GM18511 (cell line): ENCODE data around the gene RAB44.

Source experiments
- ATAC-seq: cut with Tn5 transposase; IDR thresholded peaks from one replicate; pipeline ENCODE4 v1.9.1; 2021; ENCODE audit warnings: mild to moderate bottlenecking, moderate library complexity; ENCODE audit not compliant: unreplicated experiment

Gene RAB44

GRCh38 chr6:36730424-36731380 lies 33.1 kb downstream of the RAB44 start:
- ATAC-seq: no peak

GRCh38 chr6:36731622-36732310 lies 34.1 kb downstream of the RAB44 start:
- no peak for ATAC-seq

GRCh38 chr6:36733300-36733699 lies 35.7 kb downstream of the RAB44 start:
- no peak for ATAC-seq

- ATAC-seq: no peak
These were observed 36.9 kb downstream of the RAB44 start for GRCh38 chr6:36734486-36735060.

- ATAC-seq: no peak
These were observed 37.8 kb downstream of the RAB44 start for GRCh38 chr6:36735110-36736071.

- no peak for ATAC-seq
These were observed 39.6 kb downstream of the RAB44 start for GRCh38 chr6:36737043-36737785.

GRCh38 chr6:36738108-36738507 lies 40.5 kb downstream of the RAB44 start:
- ATAC-seq: no peak

GRCh38 chr6:36739947-36740817 lies 42.6 kb downstream of the RAB44 start:
- no peak for ATAC-seq

- no peak for ATAC-seq
These were observed 43.2 kb downstream of the RAB44 start for GRCh38 chr6:36740818-36741179.

GRCh38 chr6:36742146-36742545 lies 44.5 kb downstream of the RAB44 start:
- no peak for ATAC-seq

- no peak for ATAC-seq
These were observed 45.4 kb downstream of the RAB44 start for GRCh38 chr6:36743032-36743431.

- ATAC-seq: no peak
These were observed 46.1 kb downstream of the RAB44 start for GRCh38 chr6:36743538-36744303.

GRCh38 chr6:36744304-36744673 lies 46.7 kb downstream of the RAB44 start:
- ATAC-seq: no peak

- ATAC-seq: no peak
These were observed 47.7 kb downstream of the RAB44 start for GRCh38 chr6:36745283-36745682.

GRCh38 chr6:36745836-36746235 lies 48.2 kb downstream of the RAB44 start:
- ATAC-seq: no peak

GRCh38 chr6:36746251-36746650 lies 48.6 kb downstream of the RAB44 start:
- ATAC-seq: no peak

- no peak for ATAC-seq
These were observed 52.3 kb downstream of the RAB44 start for GRCh38 chr6:36749829-36750489.

GRCh38 chr6:36751091-36751490 lies 53.5 kb downstream of the RAB44 start:
- no peak for ATAC-seq
